HG03280 (cell line): ENCODE measurements around the gene SUSD3.

Experiments used
- ATAC-seq: cut with Tn5 transposase; IDR thresholded peaks from one replicate; pipeline ENCODE4 v1.9.1; 2021; ENCODE audit warnings: mild to moderate bottlenecking, moderate library complexity; ENCODE audit not compliant: unreplicated experiment

The SUSD3 gene

GRCh38 chr9:93051680-93052089 lies 6.8 kb upstream of the SUSD3 start:
- ATAC-seq: no peak

GRCh38 chr9:93052791-93053540 lies 5.5 kb upstream of the SUSD3 start:
- no peak for ATAC-seq

GRCh38 chr9:93053781-93054331 lies 4.6 kb upstream of the SUSD3 start:
- ATAC-seq: no peak

DNA sequence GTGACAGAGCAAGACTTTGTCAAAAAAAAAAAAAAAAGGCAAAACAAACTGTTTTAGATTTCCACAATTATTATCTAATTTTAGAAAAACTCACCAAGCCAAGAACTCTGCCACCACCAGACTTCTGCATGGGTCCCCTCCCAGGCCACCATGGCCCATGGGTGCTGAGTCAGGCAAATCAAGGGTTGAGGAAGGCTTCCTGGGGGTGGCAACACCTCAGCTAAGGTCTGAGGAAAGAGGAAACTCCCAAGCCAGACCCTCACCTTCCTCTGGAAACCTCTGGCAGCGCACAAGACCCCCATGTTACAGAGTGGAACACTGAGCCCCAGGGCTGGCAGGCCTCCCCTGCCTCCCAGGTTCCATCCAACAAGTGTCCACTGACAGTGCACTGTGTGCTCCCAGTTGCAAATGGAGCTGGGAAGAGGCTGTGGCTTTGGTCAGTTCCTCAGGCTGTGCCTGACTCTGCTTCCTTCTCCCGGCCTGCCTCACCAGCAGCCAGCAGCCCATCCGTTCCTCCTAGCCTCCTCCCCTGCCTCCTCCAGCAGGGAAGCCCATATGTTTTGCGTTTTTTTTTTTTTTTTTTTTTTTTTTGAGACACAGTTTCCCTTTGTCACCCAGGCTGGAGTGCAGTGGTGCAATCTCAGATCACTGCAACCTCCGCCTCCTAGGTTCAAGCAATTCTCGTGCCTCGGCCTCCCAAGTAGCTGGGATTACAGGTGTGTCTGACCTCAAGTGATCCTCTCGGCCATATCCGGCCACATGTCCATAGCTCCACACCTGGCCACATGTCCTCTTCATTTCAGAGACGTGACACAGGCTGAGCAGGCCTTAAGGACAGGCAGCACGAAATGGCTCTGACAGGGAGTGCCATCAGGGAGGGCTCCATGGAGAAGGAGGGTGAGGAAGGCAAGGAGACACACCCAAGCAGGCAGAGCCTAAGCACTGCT lies 3.5 kb upstream of the SUSD3 start:
- ATAC-seq: no peak

DNA sequence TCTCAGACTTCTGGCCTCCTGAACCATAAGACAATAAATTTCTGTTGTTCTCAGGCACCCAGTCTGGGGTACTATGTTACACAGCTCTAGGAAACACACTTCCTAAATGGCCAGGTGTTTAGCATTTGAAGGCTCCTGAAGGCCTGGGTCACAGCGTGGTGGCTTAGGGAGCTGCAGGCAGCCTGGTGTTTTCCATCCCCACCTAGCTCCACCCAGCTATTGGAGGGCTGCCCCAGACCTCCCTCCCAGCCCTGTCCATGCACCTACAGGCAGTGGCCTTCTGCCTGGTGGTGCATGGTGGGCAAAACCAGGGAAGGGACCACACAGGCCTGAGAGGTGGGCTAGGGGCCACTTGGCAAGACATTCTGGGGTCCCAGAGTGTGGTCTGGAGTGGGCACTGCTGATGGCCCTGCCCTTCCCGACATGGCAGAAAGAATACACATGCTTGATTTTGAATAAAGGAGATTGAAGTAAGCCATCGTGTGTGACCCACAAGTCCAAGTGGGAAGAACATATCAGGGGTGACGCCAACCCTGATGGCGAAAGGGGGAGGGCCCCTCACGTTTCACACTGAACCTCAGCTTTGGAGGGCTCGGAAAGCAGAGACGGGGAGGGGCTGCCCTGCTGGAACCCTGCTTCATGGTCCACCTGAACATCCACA lies 1.3 kb upstream of the SUSD3 start:
- ATAC-seq: no peak

GRCh38 chr9:93057703-93058354 lies 672 bp upstream of the SUSD3 start:
- ATAC-seq: peak; percentile 5

DNA sequence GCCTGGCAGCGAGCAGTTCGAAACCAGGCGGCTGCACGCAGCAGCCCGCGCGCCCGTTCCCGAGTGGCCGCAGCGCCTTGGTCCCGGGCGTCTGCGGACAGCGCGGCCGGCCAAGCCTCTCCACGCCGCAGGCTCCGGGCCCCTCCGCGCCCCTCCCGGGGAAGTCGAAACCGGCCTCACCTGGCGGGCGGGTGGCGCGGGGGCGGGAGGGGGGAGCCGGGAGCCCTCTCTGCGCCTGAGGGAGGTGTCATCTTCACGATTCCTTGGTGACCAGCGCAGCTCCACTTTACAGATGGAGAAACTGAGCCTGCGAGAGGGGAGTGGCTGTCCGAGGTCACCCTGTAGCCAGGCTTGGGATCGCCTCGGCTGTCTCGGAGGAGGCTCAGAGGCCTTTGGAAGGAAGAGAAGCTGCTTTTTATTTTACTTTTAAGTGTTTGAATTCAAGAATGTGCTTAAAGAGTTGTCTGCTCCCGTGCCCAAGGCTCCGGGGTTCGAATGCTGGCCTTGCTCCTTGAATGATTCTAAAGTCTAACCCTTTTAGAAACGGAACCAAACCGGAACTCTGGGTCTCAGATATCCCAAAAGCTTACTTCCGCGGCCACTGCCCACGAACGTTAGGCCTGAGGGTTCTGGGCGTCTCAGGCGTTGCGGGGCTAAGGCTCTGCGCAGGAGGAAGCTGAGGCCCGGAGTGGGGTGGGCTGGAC lies 662 bp downstream of the SUSD3 start:
- ATAC-seq: peak; percentile 12

DNA sequence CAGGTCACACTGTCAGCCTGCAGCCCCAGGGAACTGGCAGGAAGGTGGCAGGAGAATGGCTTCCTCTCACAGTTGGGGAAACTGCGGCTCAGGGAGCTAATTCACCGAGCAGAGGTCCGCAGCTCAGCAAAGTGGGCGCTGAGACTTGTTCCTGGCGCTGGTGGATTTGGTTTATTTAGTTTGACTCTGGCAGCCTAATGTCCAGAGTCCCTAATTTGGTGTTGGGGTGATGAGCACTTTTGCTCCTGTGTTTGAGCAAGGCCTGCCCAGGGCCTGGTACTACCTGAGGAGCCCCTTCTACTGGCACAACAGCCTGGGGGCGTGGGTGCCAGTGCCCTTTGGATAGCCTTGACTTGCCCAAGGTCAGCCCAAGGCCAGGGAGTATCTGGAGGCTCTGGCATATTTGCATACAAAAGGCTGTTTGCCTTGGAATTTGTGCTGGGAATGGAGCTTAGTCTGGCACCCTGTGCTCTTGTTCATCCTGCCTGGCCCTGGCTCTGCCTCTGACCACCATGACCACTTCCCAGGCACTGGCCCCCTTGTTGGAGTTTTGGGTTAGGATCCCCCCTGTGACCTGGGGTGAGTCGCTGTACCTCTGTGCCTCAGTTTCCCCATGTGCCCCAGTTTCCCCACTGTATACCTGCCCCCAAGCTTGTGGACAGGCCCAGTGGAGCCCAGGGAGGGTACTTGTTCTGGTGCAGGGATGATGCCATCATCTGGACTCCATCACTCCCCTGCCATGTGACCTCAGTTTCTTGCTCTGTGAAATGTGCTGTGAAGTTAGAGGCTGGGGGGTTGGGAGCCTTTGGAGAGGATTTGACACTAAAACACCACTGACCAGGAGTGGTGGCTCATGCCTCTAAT lies 1.4 kb downstream of the SUSD3 start:
- ATAC-seq: no peak

DNA sequence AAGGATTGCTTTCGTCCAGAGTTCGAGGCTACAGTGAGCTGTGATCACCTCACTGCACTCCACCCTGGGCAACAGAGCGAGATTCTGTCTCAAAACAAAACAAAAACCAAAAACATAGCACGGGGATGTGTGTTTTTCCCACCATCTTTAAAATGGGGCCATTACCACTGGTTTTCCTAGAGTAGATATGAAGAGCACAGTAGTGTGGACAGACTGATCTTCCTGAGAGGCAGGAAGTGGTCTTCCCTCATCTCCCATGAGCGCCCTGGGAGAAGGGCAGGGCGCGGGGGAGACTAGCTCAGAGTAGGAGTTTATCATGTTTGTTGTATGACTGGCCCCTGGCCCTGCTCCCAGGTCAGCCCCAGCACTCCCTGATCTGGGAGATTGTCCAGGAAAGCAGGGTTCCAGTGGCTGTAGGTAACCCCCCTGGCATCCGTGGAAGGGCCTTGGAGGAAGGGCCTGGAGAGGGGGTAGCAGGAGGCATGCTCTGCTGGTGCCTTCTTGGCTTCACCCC lies 2.3 kb downstream of the SUSD3 start:
- no peak for ATAC-seq

DNA sequence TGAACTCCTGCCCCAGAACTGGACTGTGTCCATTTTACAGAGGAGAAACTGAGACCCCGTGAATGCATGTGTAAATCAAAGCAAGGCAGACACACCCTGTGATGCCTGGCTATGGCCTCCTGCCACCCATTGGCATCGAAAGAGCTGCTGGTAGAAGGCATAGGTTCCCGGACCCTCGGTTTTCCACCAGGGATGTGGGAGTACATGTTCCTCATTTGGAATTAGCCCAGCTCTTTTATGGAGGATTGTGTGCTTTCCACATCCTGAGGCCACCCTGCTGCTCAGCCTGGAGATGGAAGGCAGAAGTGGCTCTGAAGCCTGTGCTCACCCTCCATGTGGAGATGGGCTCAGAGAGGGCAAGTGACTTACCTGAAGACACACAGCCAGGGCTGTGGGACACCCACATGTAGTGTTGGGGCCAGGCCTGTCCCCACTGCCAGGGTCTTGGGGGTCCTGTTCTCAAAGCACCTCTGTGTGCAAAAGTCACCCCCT lies 2.8 kb downstream of the SUSD3 start:
- ATAC-seq: no peak

GRCh38 chr9:93061791-93062763 lies 3.6 kb downstream of the SUSD3 start:
- ATAC-seq: no peak

DNA sequence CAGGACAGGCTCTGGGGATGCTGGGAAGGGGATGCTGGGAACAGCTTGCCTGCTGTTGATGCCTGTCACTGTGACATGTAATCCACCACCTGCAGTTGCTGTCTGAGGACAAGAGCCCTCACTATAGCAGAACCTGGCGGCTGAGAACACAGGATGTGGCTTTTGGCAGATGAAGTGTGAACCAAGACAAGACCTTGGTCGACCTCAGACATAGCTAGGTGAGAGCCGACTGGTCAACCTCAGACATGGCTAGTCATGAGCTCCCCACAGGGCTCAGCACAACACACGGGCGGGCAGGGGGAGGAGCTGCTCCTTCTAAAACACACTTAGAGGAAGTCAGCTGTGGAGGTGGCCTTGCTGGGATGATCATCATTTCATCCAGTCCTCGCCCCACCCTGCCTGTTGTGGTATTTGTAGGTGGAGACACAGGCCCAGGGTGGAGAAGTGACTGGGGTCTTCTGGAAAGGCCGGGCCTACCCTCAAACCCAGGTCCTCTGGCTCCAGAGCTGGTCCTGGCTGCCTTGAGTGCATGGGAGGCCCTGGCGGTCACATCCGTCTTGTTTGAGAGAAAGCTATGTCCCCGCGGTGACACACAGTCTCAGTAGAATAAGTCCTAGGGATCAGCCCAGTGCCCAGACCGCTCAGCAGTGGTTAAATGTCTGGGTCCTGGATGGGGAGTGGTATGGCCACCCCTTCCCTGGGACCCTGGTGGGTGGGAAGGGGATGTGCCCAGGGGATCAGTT lies 6.1 kb downstream of the SUSD3 start:
- ATAC-seq: peak; percentile 83

- ATAC-seq: no peak
These were observed 6.7 kb downstream of the SUSD3 start for GRCh38 chr9:93065135-93065720.

DNA sequence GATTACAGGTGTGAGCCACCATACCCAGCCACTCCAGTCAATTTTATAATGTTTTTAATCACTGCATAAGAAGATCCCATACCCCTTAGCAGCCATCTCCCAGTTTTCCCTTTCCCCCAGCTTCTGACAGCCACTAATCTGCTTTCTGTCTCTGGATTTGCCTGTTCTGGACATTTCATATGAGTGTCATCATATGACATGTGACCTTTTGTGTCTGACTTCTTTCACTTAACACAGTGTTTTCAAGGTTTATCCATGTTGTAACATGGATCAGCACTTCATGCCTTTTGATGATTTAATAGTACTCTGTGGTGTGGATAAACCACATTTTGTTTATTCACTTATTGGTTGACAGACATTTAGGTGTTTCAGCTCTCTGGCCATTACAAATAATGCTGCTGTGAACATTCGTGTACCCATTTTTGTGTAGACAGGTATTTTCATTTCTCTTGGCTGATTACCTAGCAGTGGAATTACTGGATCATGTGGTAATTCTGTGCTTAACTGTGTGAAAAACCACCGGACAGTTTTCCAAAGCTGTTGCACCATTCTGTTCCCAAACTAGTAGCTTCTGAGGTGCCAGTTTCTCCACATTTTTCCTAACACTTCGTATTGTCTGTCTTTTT lies 8.6 kb downstream of the SUSD3 start:
- no peak for ATAC-seq

- no peak for ATAC-seq
These were observed 10.5 kb downstream of the SUSD3 start for GRCh38 chr9:93068956-93069355.

DNA sequence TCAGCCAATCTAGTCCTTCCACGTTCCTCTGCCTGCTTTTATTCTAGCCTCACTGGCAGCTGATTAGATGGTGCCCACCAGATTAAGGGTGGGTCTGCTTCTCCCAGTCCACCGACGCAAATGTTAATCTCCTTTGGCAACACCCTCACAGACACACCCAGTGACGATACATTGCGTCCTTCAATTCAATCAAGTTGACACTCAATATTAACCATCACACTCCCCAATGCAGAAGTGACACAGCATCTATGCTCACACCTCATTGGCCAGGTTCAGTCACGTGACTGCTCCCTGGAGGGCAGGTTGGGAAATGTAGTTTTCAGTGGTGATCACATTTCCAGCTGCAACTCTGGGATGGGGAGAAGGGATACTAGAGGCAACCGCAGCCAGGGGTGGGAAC lies 13.0 kb downstream of the SUSD3 start:
- no peak for ATAC-seq
